C4-2B (cell line): ENCODE data around the gene PRKG2.

Experiments
- CTCF ChIP-seq: fragments of 450-650 bp; conservative IDR thresholded peaks from 2 replicates; pipeline ENCODE4 v1.5.1; 2017; ENCODE audit warnings: mild to moderate bottlenecking
- ZFX ChIP-seq: fragments of 450-650 bp; IDR thresholded peaks from 2 replicates; pipeline ENCODE4 v1.6.1; 2017

- TF ChIP-seq CTCF (no peak), ZFX (no peak)
Observed at GRCh38 chr4:81058621-81059020, 156.4 kb downstream of the PRKG2 start.
